ENCODE data around the gene UBE2F.
"Not testable (repeated sequence)": the region's sequence is repeated elsewhere in the genome, so short reads cannot be mapped to it uniquely, and the experiment has no call there.

The UBE2F gene

GRCh38 chr2:238045575-238045974 is 78.8 kb downstream of the UBE2F start:
- DNase-seq (ENCODE audit: low read depth in 2 of 2) = no peak

- no peak for DNase-seq (ENCODE audit: low read depth in 2 of 2)
Measured at GRCh38 chr2:238046725-238047270, 80.0 kb downstream of the UBE2F start.

GRCh38 chr2:238053191-238053776 is 86.5 kb downstream of the UBE2F start:
- no peak for DNase-seq (ENCODE audit: low read depth in 2 of 2)

GRCh38 chr2:238055841-238056240 is 89.0 kb downstream of the UBE2F start:
- DNase-seq (ENCODE audit: low read depth in 2 of 2) = no peak

- not testable (repeated sequence) for DNase-seq (ENCODE audit: low read depth in 2 of 2)
Measured at GRCh38 chr2:238057696-238058575, 91.1 kb downstream of the UBE2F start.

- DNase-seq (ENCODE audit: low read depth in 2 of 2) = no peak
Measured at GRCh38 chr2:238059505-238059904, 92.7 kb downstream of the UBE2F start.

- DNase-seq (ENCODE audit: low read depth in 2 of 2) = no peak
Measured at GRCh38 chr2:238060096-238060541, 93.3 kb downstream of the UBE2F start.

GRCh38 chr2:238060542-238061314 is 93.9 kb downstream of the UBE2F start, which contains the start of gene SCLY:
TSS of gene SCLY (plus strand) at chr2:238061001. CDS start at chr2:238061055, 54 bp downstream.
- DNase-seq (ENCODE audit: low read depth in 2 of 2) = peak; percentile 96

- DNase-seq (ENCODE audit: low read depth in 2 of 2) = no peak
Measured at GRCh38 chr2:238061315-238062202, 94.7 kb downstream of the UBE2F start.

GRCh38 chr2:238063414-238064189 is 96.8 kb downstream of the UBE2F start:
- DNase-seq (ENCODE audit: low read depth in 2 of 2) = no peak

GRCh38 chr2:238064376-238064775 is 97.6 kb downstream of the UBE2F start:
- DNase-seq (ENCODE audit: low read depth in 2 of 2) = no peak

GRCh38 chr2:238065071-238065846 is 98.4 kb downstream of the UBE2F start:
- DNase-seq (ENCODE audit: low read depth in 2 of 2) = no peak

GRCh38 chr2:238066218-238066617 is 99.4 kb downstream of the UBE2F start:
- DNase-seq (ENCODE audit: low read depth in 2 of 2) = no peak

- not testable (repeated sequence) for DNase-seq (ENCODE audit: low read depth in 2 of 2)
Measured at GRCh38 chr2:238066718-238067117, 99.9 kb downstream of the UBE2F start.

GRCh38 chr2:238067939-238068338 is 101.1 kb downstream of the UBE2F start:
- no peak for DNase-seq (ENCODE audit: low read depth in 2 of 2)

GRCh38 chr2:238069021-238069709 is 102.4 kb downstream of the UBE2F start:
- DNase-seq (ENCODE audit: low read depth in 2 of 2) = no peak

GRCh38 chr2:238069877-238070276 is 103.1 kb downstream of the UBE2F start:
- DNase-seq (ENCODE audit: low read depth in 2 of 2) = no peak

GRCh38 chr2:238075397-238075796 is 108.6 kb downstream of the UBE2F start:
- DNase-seq (ENCODE audit: low read depth in 2 of 2) = no peak

- DNase-seq (ENCODE audit: low read depth in 2 of 2) = no peak
Measured at GRCh38 chr2:238077292-238077691, 110.5 kb downstream of the UBE2F start.

Measured in stimulated activated CD8-positive, alpha-beta memory T cell treated with anti-CD3 and anti-CD28 coated beads, Interleukin-15, amount 100 ng/mL, for 48 hours (primary cell).